Astrocyte of the spinal cord (primary cell): ENCODE measurements around the gene CYP8B1.
A peak's percentile ranks its signal among the peaks of the same experiment; 100 is the strongest.
"Not testable (repeated sequence)": the region's sequence is repeated elsewhere in the genome, so short reads cannot be mapped to it uniquely, and the experiment has no call there.

Experiments used
- DNase-seq: peaks from one replicate; pipeline ENCODE4 v3.0.0; 2011; ENCODE audit warnings: low read depth, low spot score
- H3K4me3 ChIP-seq: 2 replicates; pipeline ENCODE4 v1.5.1; 2011; ENCODE audit warnings: low read depth, mild to moderate bottlenecking, low read length, moderate library complexity
- CTCF ChIP-seq: IDR thresholded peaks from 2 replicates; pipeline ENCODE4 v1.5.1; 2012; ENCODE audit warnings: low read depth, mild to moderate bottlenecking, low read length, inconsistent platforms
- in situ Hi-C: cut with HindIII; loops from 2 replicates; pipeline ENCODE4 v1.10.0; 2017; ENCODE audit warnings: low sequenced_read_pairs

CYP8B1 gene

GRCh38 chr3:42887084-42887483, 11.4 kb upstream of the CYP8B1 start:
- in situ Hi-C loops: no loop called here
- H3K4me3 ChIP-seq: no peak overlapping the region
- TF ChIP-seq CTCF: no peak
- DNase-seq: no peak

- TF ChIP-seq CTCF: no peak
- in situ Hi-C loops: no loop called here
- DNase-seq: no peak
- H3K4me3 ChIP-seq: no peak overlapping the region
Observed at GRCh38 chr3:42886294-42886822, 10.7 kb upstream of the CYP8B1 start.

- in situ Hi-C loops: no loop called here
- DNase-seq: no peak
- TF ChIP-seq CTCF: no peak
- H3K4me3 ChIP-seq: no peak overlapping the region
Observed at GRCh38 chr3:42884324-42884723, 8.6 kb upstream of the CYP8B1 start.

- DNase-seq, H3K4me3 ChIP-seq, in situ Hi-C loops: not testable (repeated sequence)
Observed at GRCh38 chr3:42883251-42883930, 7.7 kb upstream of the CYP8B1 start.

GRCh38 chr3:42880601-42881451, 5.1 kb upstream of the CYP8B1 start:
- DNase-seq: peak; percentile 70
- peak; percentile 84 for TF ChIP-seq CTCF
- H3K4me3 ChIP-seq: peak overlapping the region; percentile 55
- in situ Hi-C loops: no loop called here

- no peak for TF ChIP-seq CTCF
- no peak for DNase-seq
- in situ Hi-C loops: no loop called here
- H3K4me3 ChIP-seq: peak overlapping the region; percentile 55
Observed at GRCh38 chr3:42880183-42880582, 4.5 kb upstream of the CYP8B1 start.

GRCh38 chr3:42877881-42878280, 2.2 kb upstream of the CYP8B1 start:
- DNase-seq: no peak
- no peak overlapping the region for H3K4me3 ChIP-seq
- no peak for TF ChIP-seq CTCF
- in situ Hi-C loops: no loop called here
